Karpas-422 (cell line): ENCODE results near the gene CALHM3. TPM values are rescaled to one million over a fixed set of nuclear protein-coding genes. Genes with fewer than 3 reads are reported as not detected.
A peak's percentile ranks its signal among the peaks of the same experiment; 100 is the strongest.

Source experiments
- DNase-seq: peaks from one replicate; pipeline ENCODE4 v3.0.0-alpha.2; 2015
- H2AFZ ChIP-seq: fragments of 200-600 bp; sonication (generic); 2 replicates; pipeline ENCODE4 v1.6.1; 2014; ENCODE audit warnings: antibody characterized with exemption, low read length, mixed read lengths
- H3K27ac ChIP-seq: fragments of 200-600 bp; sonication (generic); 2 replicates; pipeline ENCODE4 v1.5.1; 2014; ENCODE audit warnings: mild to moderate bottlenecking, low read length, moderate library complexity
- H3K27me3 ChIP-seq: fragments of 200-600 bp; sonication (generic); 2 replicates; pipeline ENCODE4 v1.6.1; 2014; ENCODE audit warnings: low read length, mixed read lengths
- H3K36me3 ChIP-seq: fragments of 200-600 bp; sonication (generic); 2 replicates; pipeline ENCODE4 v1.6.1; 2014; ENCODE audit warnings: low read length, mixed read lengths; ENCODE audit not compliant: insufficient read depth
- H3K4me1 ChIP-seq: fragments of 200-600 bp; sonication (generic); 2 replicates; pipeline ENCODE4 v1.6.1; 2014; ENCODE audit warnings: mild to moderate bottlenecking, low read length, mixed read lengths
- H3K4me2 ChIP-seq: fragments of 200-600 bp; sonication (generic); 2 replicates; pipeline ENCODE4 v1.6.1; 2014; ENCODE audit warnings: low read length, low read depth, mild to moderate bottlenecking; ENCODE audit not compliant: poor library complexity, severe bottlenecking
- H3K4me3 ChIP-seq: fragments of 200-600 bp; sonication (generic); 2 replicates; pipeline ENCODE4 v1.5.1; 2014; ENCODE audit warnings: mild to moderate bottlenecking, antibody characterized with exemption, low read length, mixed read lengths
- H3K79me2 ChIP-seq: fragments of 200-600 bp; sonication (generic); 2 replicates; pipeline ENCODE4 v1.6.1; 2014; ENCODE audit warnings: mild to moderate bottlenecking, low read length, mixed read lengths
- H3K9ac ChIP-seq: fragments of 200-600 bp; sonication (generic); 2 replicates; pipeline ENCODE4 v1.6.0; 2014; ENCODE audit warnings: low read length
- H3K9me2 ChIP-seq: fragments of 200-600 bp; sonication (generic), shearing (Covaris generic); replicated peaks from 2 replicates; pipeline ENCODE4 v1.6.0; 2014; ENCODE audit warnings: mild to moderate bottlenecking, low read length, moderate library complexity; ENCODE audit not compliant: insufficient read depth
- H3K9me3 ChIP-seq: fragments of 300-700, 200-600 bp; sonication (generic); 2 replicates; pipeline ENCODE4 v1.6.1; 2014; ENCODE audit warnings: low read length, mixed read lengths
- H4K20me1 ChIP-seq: fragments of 200-600 bp; sonication (generic); 2 replicates; pipeline ENCODE4 v1.6.1; 2014; ENCODE audit warnings: mild to moderate bottlenecking, antibody characterized with exemption, low read length, low read depth; ENCODE audit not compliant: insufficient read depth
- total RNA-seq: library from RNA; depleted of rRNA; stranded (reverse); fragments of >200 nt; shearing (Covaris generic); gene quantifications from 2 replicates; pipeline ENCODE4 v1.2.3, GENCODE V29; 2014; ENCODE audit warnings: low replicate concordance

Gene CALHM3
- total RNA-seq, 1 experiment from 2014 or later, result 0.30 TPM

GRCh38 chr10:103514244-103514643 is 35.2 kb upstream of the CALHM3 start:
- Histone ChIP-seq H3K4me1 (peaks cover 7% of the 10 kb centered on the region), H3K9me2 (no peaks in the 10 kb centered on the region)
- DNase-seq, result no peak

GRCh38 chr10:103513380-103514060 is 34.5 kb upstream of the CALHM3 start:
- no peaks in the 10 kb centered on the region for H3K79me2 ChIP-seq
- no peak overlapping the region for H3K27ac ChIP-seq
- no peaks in the 10 kb centered on the region for H4K20me1 ChIP-seq
- no peak overlapping the region for H3K9ac ChIP-seq
- no peak for DNase-seq
- H3K27me3 ChIP-seq, result no peaks in the 10 kb centered on the region
- no peak overlapping the region for H3K4me3 ChIP-seq
- no peaks in the 10 kb centered on the region for H3K9me2 ChIP-seq
- H3K36me3 ChIP-seq, result no peaks in the 10 kb centered on the region
- no peaks in the 10 kb centered on the region for H3K9me3 ChIP-seq
- no peak overlapping the region for H2AFZ ChIP-seq
- H3K4me2 ChIP-seq, result no peak overlapping the region
- peaks cover 7% of the 10 kb centered on the region for H3K4me1 ChIP-seq

More at GRCh38 chr10:103514244-103514643, 35.2 kb upstream of the CALHM3 start:
- no peaks in the 10 kb centered on the region for H3K27me3 ChIP-seq
- no peaks in the 10 kb centered on the region for H4K20me1 ChIP-seq
- H3K4me2 ChIP-seq, result no peak overlapping the region
- no peak overlapping the region for H3K9ac ChIP-seq
- H3K27ac ChIP-seq, result no peak overlapping the region
- H3K36me3 ChIP-seq, result no peaks in the 10 kb centered on the region
- no peak overlapping the region for H3K4me3 ChIP-seq
- H3K79me2 ChIP-seq, result no peaks in the 10 kb centered on the region
- H2AFZ ChIP-seq, result no peak overlapping the region
- no peaks in the 10 kb centered on the region for H3K9me3 ChIP-seq

GRCh38 chr10:103512591-103513379 is 33.7 kb upstream of the CALHM3 start:
- H3K4me2 ChIP-seq, result no peak overlapping the region

GRCh38 chr10:103512166-103512565 is 33.1 kb upstream of the CALHM3 start:
- no peak overlapping the region for H3K4me3 ChIP-seq
- no peaks in the 10 kb centered on the region for H3K27me3 ChIP-seq
- no peak overlapping the region for H2AFZ ChIP-seq
- no peaks in the 10 kb centered on the region for H3K36me3 ChIP-seq
- no peak overlapping the region for H3K27ac ChIP-seq
- H3K4me2 ChIP-seq, result no peak overlapping the region
- H3K79me2 ChIP-seq, result no peaks in the 10 kb centered on the region
- no peaks in the 10 kb centered on the region for H3K9me3 ChIP-seq
- H3K9me2 ChIP-seq, result no peaks in the 10 kb centered on the region
- peaks cover 14% of the 10 kb centered on the region for H3K4me1 ChIP-seq
- no peak overlapping the region for H3K9ac ChIP-seq
- no peaks in the 10 kb centered on the region for H4K20me1 ChIP-seq
- DNase-seq, result no peak

More at GRCh38 chr10:103512591-103513379, 33.7 kb upstream of the CALHM3 start:
- Histone ChIP-seq H3K9me2 (no peaks in the 10 kb centered on the region), H3K4me3 (no peak overlapping the region), H3K9ac (no peak overlapping the region), H3K36me3 (no peaks in the 10 kb centered on the region), H3K27me3 (no peaks in the 10 kb centered on the region), H3K79me2 (no peaks in the 10 kb centered on the region), H2AFZ (no peak overlapping the region), H4K20me1 (no peaks in the 10 kb centered on the region), H3K27ac (no peak overlapping the region), H3K4me1 (peaks cover 8% of the 10 kb centered on the region), H3K9me3 (no peaks in the 10 kb centered on the region)
- no peak for DNase-seq

- Histone ChIP-seq H3K4me1 (peaks cover 19% of the 10 kb centered on the region), H3K4me3 (no peak overlapping the region), H3K9me2 (no peaks in the 10 kb centered on the region), H3K4me2 (no peak overlapping the region), H3K9me3 (no peaks in the 10 kb centered on the region), H3K27ac (no peak overlapping the region), H3K27me3 (no peaks in the 10 kb centered on the region), H3K79me2 (no peaks in the 10 kb centered on the region), H3K36me3 (no peaks in the 10 kb centered on the region), H4K20me1 (no peaks in the 10 kb centered on the region), H2AFZ (no peak overlapping the region), H3K9ac (no peak overlapping the region)
- DNase-seq, result no peak
Observed at GRCh38 chr10:103510791-103511752, 32.0 kb upstream of the CALHM3 start.

- Histone ChIP-seq H3K27me3 (no peaks in the 10 kb centered on the region), H3K4me3 (no peak overlapping the region), H3K27ac (no peak overlapping the region)
Observed at GRCh38 chr10:103510046-103510685, 31.1 kb upstream of the CALHM3 start.

GRCh38 chr10:103507235-103508191 is 28.5 kb upstream of the CALHM3 start:
- peaks cover 13% of the 10 kb centered on the region for H3K4me1 ChIP-seq
- H3K9me2 ChIP-seq, result no peaks in the 10 kb centered on the region
- DNase-seq, result peak; percentile 69
- H3K4me3 ChIP-seq, result no peak overlapping the region
- no peaks in the 10 kb centered on the region for H3K79me2 ChIP-seq
- no peaks in the 10 kb centered on the region for H3K36me3 ChIP-seq
- H3K4me2 ChIP-seq, result peak overlapping the region; percentile 2
- no peak overlapping the region for H3K27ac ChIP-seq
- no peak overlapping the region for H2AFZ ChIP-seq
- H3K9ac ChIP-seq, result no peak overlapping the region
- no peaks in the 10 kb centered on the region for H4K20me1 ChIP-seq
- H3K27me3 ChIP-seq, result no peaks in the 10 kb centered on the region
- no peaks in the 10 kb centered on the region for H3K9me3 ChIP-seq

More at GRCh38 chr10:103510046-103510685, 31.1 kb upstream of the CALHM3 start:
- Histone ChIP-seq H3K9ac (no peak overlapping the region), H3K4me2 (no peak overlapping the region), H3K9me3 (no peaks in the 10 kb centered on the region), H4K20me1 (no peaks in the 10 kb centered on the region), H3K36me3 (no peaks in the 10 kb centered on the region), H3K9me2 (no peaks in the 10 kb centered on the region), H3K79me2 (no peaks in the 10 kb centered on the region), H2AFZ (no peak overlapping the region), H3K4me1 (peaks cover 13% of the 10 kb centered on the region)
- DNase-seq, result no peak
